Osteocyte (in vitro differentiated cells): ENCODE data around the gene BOD1L1. TPM values are rescaled to one million over a fixed set of nuclear protein-coding genes. Genes with fewer than 3 reads are reported as not detected.

ENCODE experiments used
- DNase-seq: peaks from one replicate; pipeline ENCODE4 v3.0.0; 2021; ENCODE audit warnings: mixed read lengths; ENCODE audit not compliant: unreplicated experiment; ENCODE audit errors: extremely low spot score
- H3K27ac Mint-ChIP-seq: one replicate; pipeline ENCODE4 v1.8.0; 2021; ENCODE audit warnings: mild to moderate bottlenecking, mixed read lengths; ENCODE audit not compliant: unreplicated experiment
- H3K27me3 Mint-ChIP-seq: one replicate; pipeline ENCODE4 v1.8.0; 2021; ENCODE audit warnings: mixed read lengths; ENCODE audit not compliant: unreplicated experiment
- H3K36me3 Mint-ChIP-seq: one replicate; pipeline ENCODE4 v1.8.0; 2021; ENCODE audit warnings: mixed read lengths; ENCODE audit not compliant: unreplicated experiment
- H3K4me1 Mint-ChIP-seq: one replicate; pipeline ENCODE4 v1.8.0; 2021; ENCODE audit warnings: mixed read lengths; ENCODE audit not compliant: unreplicated experiment
- H3K4me3 Mint-ChIP-seq: one replicate; pipeline ENCODE4 v1.8.0; 2021; ENCODE audit warnings: mild to moderate bottlenecking, moderate library complexity, mixed read lengths; ENCODE audit not compliant: unreplicated experiment
- H3K9me3 Mint-ChIP-seq: one replicate; pipeline ENCODE4 v1.8.0; 2021; ENCODE audit warnings: mixed read lengths; ENCODE audit not compliant: unreplicated experiment
- total RNA-seq: library from RNA; stranded (reverse); gene quantifications from 2 replicates; pipeline ENCODE4 v1.2.1, GENCODE V29; 2021
- TF ChIP-seq, protein P1 (sequence below): fragments of 200-600 bp; sonication (generic); IDR thresholded peaks from 2 replicates; pipeline ENCODE4 v1.5.0; 2021; ENCODE audit warnings: antibody characterized with exemption, mild to moderate bottlenecking, moderate library complexity

BOD1L1 gene
- total RNA-seq, 1 donor from 2014 or later: 41.6 TPM

DNA sequence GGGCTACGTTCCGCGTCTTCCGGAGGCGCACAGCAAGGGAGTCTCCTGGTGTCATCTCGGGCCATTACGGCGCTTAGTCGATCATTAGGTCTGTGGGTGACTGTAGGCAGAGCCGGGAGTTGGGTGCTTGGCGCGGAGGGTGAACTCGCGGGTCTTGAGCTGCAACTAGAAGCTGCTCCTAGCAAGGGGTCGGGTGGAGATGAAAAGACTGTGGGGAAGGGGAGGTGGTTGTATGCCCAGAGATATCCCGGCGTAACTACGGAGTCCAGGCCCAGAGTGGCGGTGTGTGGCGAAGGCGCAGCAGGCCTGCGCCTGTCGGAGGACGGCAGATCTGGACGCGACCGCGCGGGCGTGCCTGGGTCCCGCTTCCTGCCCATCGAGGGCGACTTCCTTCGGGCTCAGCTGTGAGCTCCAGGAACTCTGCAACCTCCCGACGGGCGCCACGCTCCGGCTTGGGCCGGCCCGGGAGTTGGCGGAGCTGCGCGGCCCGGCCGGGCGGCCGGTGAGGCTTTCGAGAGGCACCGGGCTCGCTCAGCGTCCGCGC, 80.5 kb downstream of the BOD1L1 start:
- Mint-ChIP-seq H3K36me3 (no peaks in the 10 kb centered on the region), H3K4me3 (peak overlapping the region; percentile 71), H3K4me1 (peaks cover 32% of the 10 kb centered on the region), H3K9me3 (peaks cover 5% of the 10 kb centered on the region), H3K27me3 (peaks cover 50% of the 10 kb centered on the region), H3K27ac (peak overlapping the region; percentile 80)
- DNase-seq: no peak
- TF ChIP-seq, protein P1, sequence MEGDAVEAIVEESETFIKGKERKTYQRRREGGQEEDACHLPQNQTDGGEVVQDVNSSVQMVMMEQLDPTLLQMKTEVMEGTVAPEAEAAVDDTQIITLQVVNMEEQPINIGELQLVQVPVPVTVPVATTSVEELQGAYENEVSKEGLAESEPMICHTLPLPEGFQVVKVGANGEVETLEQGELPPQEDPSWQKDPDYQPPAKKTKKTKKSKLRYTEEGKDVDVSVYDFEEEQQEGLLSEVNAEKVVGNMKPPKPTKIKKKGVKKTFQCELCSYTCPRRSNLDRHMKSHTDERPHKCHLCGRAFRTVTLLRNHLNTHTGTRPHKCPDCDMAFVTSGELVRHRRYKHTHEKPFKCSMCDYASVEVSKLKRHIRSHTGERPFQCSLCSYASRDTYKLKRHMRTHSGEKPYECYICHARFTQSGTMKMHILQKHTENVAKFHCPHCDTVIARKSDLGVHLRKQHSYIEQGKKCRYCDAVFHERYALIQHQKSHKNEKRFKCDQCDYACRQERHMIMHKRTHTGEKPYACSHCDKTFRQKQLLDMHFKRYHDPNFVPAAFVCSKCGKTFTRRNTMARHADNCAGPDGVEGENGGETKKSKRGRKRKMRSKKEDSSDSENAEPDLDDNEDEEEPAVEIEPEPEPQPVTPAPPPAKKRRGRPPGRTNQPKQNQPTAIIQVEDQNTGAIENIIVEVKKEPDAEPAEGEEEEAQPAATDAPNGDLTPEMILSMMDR: no peak

DNA sequence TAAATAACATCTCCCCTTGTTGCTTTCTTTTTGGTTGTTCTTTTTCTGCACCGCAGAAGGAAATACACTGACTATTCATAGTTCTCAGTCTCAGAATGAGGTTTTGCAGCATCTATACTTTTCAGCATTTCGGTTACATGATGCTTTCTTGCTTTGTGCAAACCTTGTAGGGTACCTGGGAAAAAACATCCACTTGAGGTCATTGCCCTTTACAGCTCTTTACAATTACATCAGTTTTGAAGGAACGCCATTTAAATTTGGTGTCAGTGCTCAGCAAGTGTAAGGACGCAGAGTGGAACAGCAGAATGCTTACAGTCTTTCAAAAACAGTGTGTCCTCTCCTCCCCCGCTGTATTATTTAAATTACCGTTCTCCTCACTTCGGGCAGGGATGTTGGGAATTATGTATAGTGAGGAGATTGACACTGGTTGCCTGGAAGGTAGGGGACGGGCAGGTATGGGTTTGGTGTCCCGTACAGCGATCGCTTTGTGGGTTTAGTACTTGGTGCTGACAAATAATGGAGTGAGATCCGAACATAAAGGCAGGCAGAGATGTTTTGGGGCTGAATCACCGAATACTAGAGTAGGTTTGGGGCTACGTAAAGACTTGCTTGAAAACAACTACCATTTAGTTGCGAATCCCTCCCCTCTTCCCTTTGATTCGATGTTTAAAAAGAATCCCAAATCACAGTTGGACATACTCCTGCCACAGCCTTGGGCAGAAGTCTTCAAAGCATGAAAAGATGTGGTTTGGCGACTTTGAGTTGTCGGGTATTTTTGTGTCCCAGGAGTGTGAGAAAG, 81.2 kb downstream of the BOD1L1 start:
- Mint-ChIP-seq H3K36me3 (peaks cover 1% of the 10 kb centered on the region), H3K9me3 (peaks cover under 1% of the 10 kb centered on the region), H3K27me3 (peaks cover 50% of the 10 kb centered on the region), H3K4me1 (peaks cover 35% of the 10 kb centered on the region), H3K27ac (peak overlapping the region; percentile 80), H3K4me3 (peak overlapping the region; percentile 71)
- TF ChIP-seq, protein P1: no peak
- no peak for DNase-seq

DNA sequence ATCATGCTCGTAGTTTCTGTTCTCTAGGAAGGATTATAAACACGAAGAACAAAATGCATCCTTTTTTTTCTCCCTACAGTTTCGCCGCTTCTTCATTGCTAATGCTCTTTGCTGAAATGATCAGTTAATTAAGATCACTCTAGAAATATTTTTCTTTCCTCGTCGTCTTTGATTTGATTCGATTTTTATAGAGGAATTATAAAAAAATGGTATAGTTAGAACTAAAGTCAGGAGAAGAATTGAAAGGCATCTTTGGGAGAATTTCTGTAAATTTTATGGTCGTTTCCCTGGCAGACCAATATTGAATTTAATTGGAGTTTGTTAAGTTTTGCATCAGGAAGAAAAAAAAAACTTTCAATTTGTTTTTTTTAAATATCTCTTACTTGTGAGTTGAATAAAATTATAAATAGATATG, 82.1 kb downstream of the BOD1L1 start:
- Mint-ChIP-seq H3K4me1 (peaks cover 35% of the 10 kb centered on the region), H3K9me3 (no peaks in the 10 kb centered on the region), H3K4me3 (peak overlapping the region; percentile 92), H3K27ac (no peak overlapping the region), H3K36me3 (peaks cover 4% of the 10 kb centered on the region), H3K27me3 (peaks cover 49% of the 10 kb centered on the region)
- TF ChIP-seq, protein P1: no peak
- no peak for DNase-seq

DNA sequence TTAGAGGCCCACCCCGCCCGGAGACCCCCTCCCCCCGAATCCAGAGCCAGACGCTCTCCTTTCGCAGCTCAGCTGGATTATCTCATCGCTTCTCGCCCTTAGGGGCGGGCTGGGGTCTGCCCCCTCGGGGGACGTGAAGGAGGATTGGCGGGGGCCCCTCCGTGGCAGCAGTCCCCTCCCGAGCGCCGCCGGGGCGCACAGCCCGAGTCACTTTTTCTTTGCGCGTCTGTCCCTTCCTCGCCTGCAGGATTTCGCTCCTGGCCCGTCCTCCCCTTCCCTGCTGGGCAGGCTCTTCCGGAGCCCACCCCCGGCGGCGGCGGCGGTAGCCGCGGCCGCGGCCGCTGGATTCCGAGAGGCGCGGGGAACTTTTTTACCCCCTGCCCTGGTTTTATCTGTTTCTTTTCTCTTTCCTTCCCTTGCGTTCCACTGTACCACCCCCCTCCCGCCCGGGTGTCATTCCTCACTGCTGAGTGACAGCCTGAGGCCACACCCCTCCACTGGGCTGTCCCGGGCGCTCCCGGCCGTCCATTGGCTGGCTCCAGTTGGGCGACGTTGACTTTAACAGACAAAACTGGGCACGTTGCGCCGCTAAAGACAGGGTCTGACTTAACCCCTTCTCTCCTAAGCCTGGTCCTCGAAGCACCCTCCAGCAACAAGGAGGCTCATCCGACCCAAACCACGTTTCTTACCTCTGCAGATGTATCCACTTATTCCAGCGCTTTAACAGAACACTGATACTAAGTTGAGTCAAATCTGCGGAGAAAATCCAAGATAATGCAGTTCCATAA, 82.7 kb downstream of the BOD1L1 start:
- peak; percentile 92 for DNase-seq
- H3K4me1 Mint-ChIP-seq: peaks cover 35% of the 10 kb centered on the region
- TF ChIP-seq, protein P1: no peak
- H3K36me3 Mint-ChIP-seq: peaks cover 4% of the 10 kb centered on the region
- peak overlapping the region; percentile 81 for H3K27ac Mint-ChIP-seq
- peak overlapping the region; percentile 92 for H3K4me3 Mint-ChIP-seq
- H3K27me3 Mint-ChIP-seq: peaks cover 51% of the 10 kb centered on the region
- no peaks in the 10 kb centered on the region for H3K9me3 Mint-ChIP-seq
